Measurements from ENCODE around the gene WDR82.

GRCh38 chr3:52323526-52324295, 45.3 kb upstream of the WDR82 start:
- TF ChIP-seq CTCF (conservative IDR thresholded peaks at IDR 0.05; ENCODE audit: low read depth in 2 of 2) (no peak), REST (IDR thresholded peaks at IDR 0.05; ENCODE audit: unreplicated experiment) (no peak), EZH2 (IDR thresholded peaks at IDR 0.05; ENCODE audit: low read depth, unreplicated experiment) (no peak), STAT1 (IDR thresholded peaks at IDR 0.05; ENCODE audit: unreplicated experiment) (no peak), POLR2AphosphoS5 (IDR thresholded peaks at IDR 0.05; ENCODE audit: low read depth) (no peak), ETS1 (IDR thresholded peaks at IDR 0.05) (no peak), EZH2phosphoT487 (IDR thresholded peaks at IDR 0.05; ENCODE audit: unreplicated experiment) (no peak), JUNB (IDR thresholded peaks at IDR 0.05; ENCODE audit: unreplicated experiment) (no peak), ZNF114 (CRISPR knock-in tag; IDR thresholded peaks at IDR 0.05) (no peak), CREB1 (CRISPR knock-in tag; IDR thresholded peaks at IDR 0.05; ENCODE audit: low read depth) (no peak), ZNF331 (CRISPR knock-in tag; IDR thresholded peaks at IDR 0.05; ENCODE audit: low read depth) (no peak)

Data from GM23338 (cell line).